Measurements from ENCODE around the gene TRPV3. TPM values are rescaled to one million over a fixed set of nuclear protein-coding genes. Genes with fewer than 3 reads are reported as not detected.
"Not testable (repeated sequence)": the region's sequence is repeated elsewhere in the genome, so short reads cannot be mapped to it uniquely, and the experiment has no call there.

TRPV3 gene
- total RNA-seq, 1 donor from 2014 or later, result 0.27 TPM

DNA sequence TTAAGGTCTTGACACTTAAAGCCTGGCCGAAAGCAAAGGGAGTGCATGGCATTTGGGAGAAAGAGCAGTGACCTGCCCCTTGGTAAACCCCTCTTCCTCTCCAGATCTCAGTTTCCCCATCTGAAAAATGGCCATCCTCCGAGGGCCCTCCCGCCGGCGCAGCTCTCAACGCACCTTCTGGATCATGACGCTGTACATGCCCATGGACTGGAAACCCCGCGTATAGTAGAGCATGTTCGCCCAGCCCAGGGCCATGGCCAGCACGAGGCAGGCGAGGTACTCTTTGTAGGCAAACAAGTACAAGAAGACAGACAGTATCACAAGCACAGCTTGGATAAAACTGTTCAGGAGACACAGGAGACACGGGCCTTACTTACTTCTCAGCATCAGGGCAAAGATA is 33.6 kb downstream of the TRPV3 start:
- H3K36me3 Mint-ChIP-seq (ENCODE audit: low read depth), result no peaks in the 10 kb centered on the region
- H3K27me3 Mint-ChIP-seq (ENCODE audit: low read depth), result no peaks in the 10 kb centered on the region
- no peak for TF ChIP-seq CTCF (IDR thresholded peaks at IDR 0.05)
- no peak overlapping the region for H3K27ac Mint-ChIP-seq (ENCODE audit: unreplicated experiment)
- no peak for DNase-seq (ENCODE audit: low spot score)
- H3K4me3 Mint-ChIP-seq (ENCODE audit: unreplicated experiment), result no peak overlapping the region
- H3K9me3 Mint-ChIP-seq (ENCODE audit: low read depth), result no peaks in the 10 kb centered on the region
- H3K4me1 Mint-ChIP-seq (ENCODE audit: low read depth), result peaks cover 3% of the 10 kb centered on the region

DNA sequence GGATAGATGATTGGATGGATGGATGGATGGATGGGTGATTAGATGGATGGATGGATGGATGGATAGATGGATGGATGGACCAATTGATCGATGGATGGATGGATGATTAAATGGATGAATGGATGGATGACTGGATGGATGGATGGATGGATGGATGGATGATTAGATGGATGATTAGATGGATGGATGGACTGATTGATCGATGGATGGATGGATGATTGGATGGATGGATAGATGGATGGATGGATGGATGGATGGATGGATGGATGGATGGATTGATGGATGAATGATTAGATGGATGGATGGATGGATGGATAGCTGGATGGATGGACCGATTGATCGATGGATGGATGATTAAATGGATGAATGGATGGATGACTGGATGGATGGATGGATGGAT is 38.1 kb downstream of the TRPV3 start:
- H3K4me1 Mint-ChIP-seq (ENCODE audit: low read depth); H3K36me3 Mint-ChIP-seq (ENCODE audit: low read depth); H3K27me3 Mint-ChIP-seq (ENCODE audit: low read depth); H3K4me3 Mint-ChIP-seq (ENCODE audit: unreplicated experiment); H3K27ac Mint-ChIP-seq (ENCODE audit: unreplicated experiment); H3K9me3 Mint-ChIP-seq (ENCODE audit: low read depth); DNase-seq (ENCODE audit: low spot score): not testable (repeated sequence)

DNA sequence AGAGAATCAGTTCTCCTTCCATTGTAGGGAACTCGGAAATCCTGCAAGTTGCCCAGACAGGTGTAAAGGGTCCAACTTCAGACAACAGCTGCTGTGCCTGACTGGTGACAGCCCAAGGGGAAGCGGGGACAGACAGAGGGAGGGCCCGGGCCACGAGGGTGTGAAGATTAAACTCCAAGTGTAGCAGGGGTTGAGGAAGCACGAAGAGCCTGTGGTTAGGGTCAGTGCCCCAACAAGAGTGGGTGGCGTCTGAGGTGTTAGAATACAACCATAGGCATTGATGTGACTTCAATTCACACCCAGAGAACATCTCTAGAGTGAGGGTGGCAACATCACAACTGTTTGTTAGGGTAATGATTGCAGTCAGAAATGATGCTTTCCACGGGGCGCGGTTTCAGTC is 42.7 kb downstream of the TRPV3 start:
- no peak for DNase-seq (ENCODE audit: low spot score)
- TF ChIP-seq CTCF (IDR thresholded peaks at IDR 0.05), result no peak
- Mint-ChIP-seq H3K4me1 (ENCODE audit: low read depth) (peaks cover 13% of the 10 kb centered on the region), H3K36me3 (ENCODE audit: low read depth) (no peaks in the 10 kb centered on the region), H3K4me3 (ENCODE audit: unreplicated experiment) (no peak overlapping the region), H3K9me3 (ENCODE audit: low read depth) (no peaks in the 10 kb centered on the region), H3K27ac (ENCODE audit: unreplicated experiment) (peak overlapping the region; percentile 32), H3K27me3 (ENCODE audit: low read depth) (peaks cover 11% of the 10 kb centered on the region)

- not testable (repeated sequence) for H3K36me3 Mint-ChIP-seq (ENCODE audit: low read depth); H3K9me3 Mint-ChIP-seq (ENCODE audit: low read depth); DNase-seq (ENCODE audit: low spot score); H3K27ac Mint-ChIP-seq (ENCODE audit: unreplicated experiment); H3K4me3 Mint-ChIP-seq (ENCODE audit: unreplicated experiment)
- H3K4me1 Mint-ChIP-seq (ENCODE audit: low read depth), result peaks cover 13% of the 10 kb centered on the region
- H3K27me3 Mint-ChIP-seq (ENCODE audit: low read depth), result peaks cover 11% of the 10 kb centered on the region
These were observed 43.4 kb downstream of the TRPV3 start for GRCh38 chr17:3514167-3514566.

GRCh38 chr17:3513305-3514035 is 44.1 kb downstream of the TRPV3 start:
- TF ChIP-seq CTCF (IDR thresholded peaks at IDR 0.05), result no peak
- Mint-ChIP-seq H3K27ac (ENCODE audit: unreplicated experiment) (no peak overlapping the region), H3K4me3 (ENCODE audit: unreplicated experiment) (peak overlapping the region; percentile 60)

DNA sequence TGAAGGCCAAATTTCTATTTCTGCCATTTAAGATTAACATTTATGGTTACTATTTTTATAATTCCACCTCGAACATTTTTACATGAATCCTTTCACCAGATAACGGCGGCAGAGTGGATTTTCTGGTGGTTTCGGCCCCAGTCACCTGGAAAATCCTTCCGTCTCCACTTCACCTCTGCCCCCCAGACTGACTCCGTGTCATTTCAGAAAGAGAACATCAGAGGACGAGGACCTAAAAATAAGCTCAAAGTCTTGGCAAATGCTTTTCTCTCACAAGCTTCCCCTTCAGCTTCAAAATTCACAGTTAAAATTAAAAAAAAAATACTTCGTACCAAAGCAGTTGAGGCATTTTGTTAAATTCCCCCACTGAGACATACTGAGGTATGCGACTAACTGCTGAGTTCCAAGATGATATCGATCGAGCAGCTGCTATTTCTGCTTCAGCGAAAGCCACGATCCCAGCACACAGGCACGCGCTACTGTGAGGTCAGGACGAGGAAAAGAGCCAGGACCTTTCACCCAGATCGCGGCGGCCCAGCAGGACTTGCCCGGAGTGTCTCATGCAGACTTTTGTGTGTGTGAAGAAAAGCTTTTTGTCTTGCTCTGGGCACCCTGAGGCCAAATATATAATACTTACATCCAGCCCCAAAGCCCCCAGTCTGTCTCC is 45.0 kb downstream of the TRPV3 start:
- DNase-seq (ENCODE audit: low spot score), result no peak

More at GRCh38 chr17:3513305-3514035, 44.1 kb downstream of the TRPV3 start:
- Mint-ChIP-seq H3K9me3 (ENCODE audit: low read depth) (peaks cover 6% of the 10 kb centered on the region), H3K4me1 (ENCODE audit: low read depth) (peaks cover 13% of the 10 kb centered on the region), H3K27me3 (ENCODE audit: low read depth) (peaks cover 11% of the 10 kb centered on the region), H3K36me3 (ENCODE audit: low read depth) (no peaks in the 10 kb centered on the region)
- DNase-seq (ENCODE audit: low spot score), result no peak

More for the DNA sequence above, 45.0 kb downstream of the TRPV3 start:
- peaks cover 11% of the 10 kb centered on the region for H3K27me3 Mint-ChIP-seq (ENCODE audit: low read depth)
- H3K27ac Mint-ChIP-seq (ENCODE audit: unreplicated experiment), result peak overlapping the region; percentile 12
- peak overlapping the region; percentile 60 for H3K4me3 Mint-ChIP-seq (ENCODE audit: unreplicated experiment)
- H3K4me1 Mint-ChIP-seq (ENCODE audit: low read depth), result peaks cover 13% of the 10 kb centered on the region
- peaks cover 6% of the 10 kb centered on the region for H3K9me3 Mint-ChIP-seq (ENCODE audit: low read depth)
- no peak for TF ChIP-seq CTCF (IDR thresholded peaks at IDR 0.05)
- no peaks in the 10 kb centered on the region for H3K36me3 Mint-ChIP-seq (ENCODE audit: low read depth)

All from chondrocyte (in vitro differentiated cells).